ENCODE measurements around the gene CIC. TPM values are rescaled to one million over a fixed set of nuclear protein-coding genes. Genes with fewer than 3 reads are reported as not detected.
"Not testable (repeated sequence)": the region's sequence is repeated elsewhere in the genome, so short reads cannot be mapped to it uniquely, and the experiment has no call there.

CIC gene
- total RNA-seq, 1 donor from 2014 or later, result 61.2 TPM

DNA sequence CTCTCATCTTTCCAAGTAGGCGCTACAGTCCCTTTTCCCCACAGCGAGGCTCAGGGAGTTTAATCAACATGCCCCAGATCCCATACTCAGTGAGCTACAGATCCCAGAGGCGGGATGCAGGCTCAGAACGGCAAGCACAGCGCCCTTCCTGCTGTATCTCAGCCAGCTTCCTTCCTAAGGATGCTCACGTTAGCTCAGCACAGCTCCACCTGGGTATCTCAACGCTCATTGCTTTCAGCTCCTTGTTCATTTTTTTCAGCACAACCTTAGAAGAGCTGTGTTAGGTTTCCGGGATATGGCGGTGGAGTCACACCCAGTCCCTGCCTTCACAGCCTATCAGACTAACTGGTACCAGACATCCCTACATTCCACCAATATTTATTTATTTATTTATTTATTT, 53.3 kb downstream of the CIC start:
- intact Hi-C loops (cut with micrococcal nuclease), result loop anchor here (5.0 kb wide), 1 partner anchor 145 kb away; no protein-coding TSS in a partner anchor
- no peaks in the 10 kb centered on the region for H3K9me3 Mint-ChIP-seq

DNA sequence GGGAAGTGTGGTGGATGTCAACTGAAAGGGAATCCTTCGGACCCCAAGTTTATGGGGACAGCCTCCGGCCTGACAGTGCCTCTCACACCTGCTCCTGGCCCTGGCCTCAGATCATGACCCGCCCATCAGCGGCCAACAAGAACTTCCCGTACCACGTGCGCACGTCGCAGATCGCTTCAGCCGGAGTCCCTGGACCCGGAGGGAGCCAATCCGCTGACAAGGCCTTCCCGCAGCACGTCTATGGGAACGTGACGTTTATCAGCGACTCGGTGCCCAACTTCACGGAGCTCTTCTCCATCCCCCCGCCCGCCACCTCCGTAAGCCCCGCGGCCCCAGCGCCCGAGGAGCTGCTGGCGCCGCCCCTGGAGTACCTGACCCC, 54.4 kb downstream of the CIC start:
- H3K4me3 Mint-ChIP-seq, result peak overlapping the region; percentile 45
- H3K9me3 Mint-ChIP-seq, result no peaks in the 10 kb centered on the region
- intact Hi-C loops (cut with micrococcal nuclease), result loop anchor here (5.0 kb wide), 1 partner anchor 146 kb away; no protein-coding TSS in a partner anchor
- H3K27me3 Mint-ChIP-seq, result peaks cover 34% of the 10 kb centered on the region
- no peak for DNase-seq
- H3K27ac Mint-ChIP-seq, result no peak overlapping the region
- peaks cover 5% of the 10 kb centered on the region for H3K36me3 Mint-ChIP-seq (ENCODE audit: low read depth)
- peaks cover 16% of the 10 kb centered on the region for H3K4me1 Mint-ChIP-seq

More for the DNA sequence above, 53.3 kb downstream of the CIC start:
- no peak overlapping the region for H3K27ac Mint-ChIP-seq
- H3K36me3 Mint-ChIP-seq (ENCODE audit: low read depth), result peaks cover 5% of the 10 kb centered on the region
- peaks cover 18% of the 10 kb centered on the region for H3K4me1 Mint-ChIP-seq
- DNase-seq, result no peak
- H3K4me3 Mint-ChIP-seq, result no peak overlapping the region
- H3K27me3 Mint-ChIP-seq, result peaks cover 34% of the 10 kb centered on the region

DNA sequence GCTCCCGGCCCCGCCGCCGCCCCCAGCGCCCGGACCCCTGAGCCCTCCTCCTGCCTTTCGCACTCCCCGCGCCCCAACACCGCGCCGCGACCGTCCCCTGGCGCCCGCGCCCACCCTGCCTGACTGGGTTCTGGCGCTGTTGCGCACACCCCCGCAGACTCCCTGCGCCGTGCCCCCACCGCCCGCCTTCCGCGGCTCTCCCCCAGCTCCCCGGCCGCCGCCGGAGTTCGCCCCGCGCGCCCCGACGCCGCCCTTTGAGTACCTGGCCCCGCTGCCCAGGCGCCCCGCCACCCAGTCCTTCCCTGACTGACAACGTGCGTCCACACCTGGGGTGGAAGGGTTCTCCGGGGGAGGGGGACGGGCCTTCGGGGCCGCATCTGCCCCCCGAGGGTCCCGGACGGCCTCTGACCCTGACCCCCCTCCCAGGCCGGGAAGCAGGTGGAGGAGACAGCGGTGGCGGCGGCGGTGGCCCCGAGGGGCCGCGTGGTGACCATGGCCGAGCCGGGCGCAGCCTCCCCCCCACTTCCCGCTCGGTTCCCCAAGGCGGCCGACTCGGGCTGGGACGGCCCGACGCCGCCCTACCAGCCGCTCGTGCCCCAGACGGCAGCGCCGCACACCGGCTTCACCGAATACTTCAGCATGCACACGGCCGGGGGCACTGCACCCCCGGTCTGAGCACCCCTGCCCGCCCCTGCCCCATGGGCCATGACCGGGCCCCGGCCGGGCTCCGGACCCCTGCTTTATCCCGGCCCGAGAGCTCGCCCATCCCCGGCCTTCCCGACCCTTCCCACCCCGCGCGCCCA, 55.0 kb downstream of the CIC start:
- H3K4me3 Mint-ChIP-seq, result peak overlapping the region; percentile 93
- DNase-seq, result peak; percentile 75
- H3K27ac Mint-ChIP-seq, result no peak overlapping the region
- H3K4me1 Mint-ChIP-seq, result peaks cover 16% of the 10 kb centered on the region
- H3K27me3 Mint-ChIP-seq, result peaks cover 34% of the 10 kb centered on the region
- peaks cover 5% of the 10 kb centered on the region for H3K36me3 Mint-ChIP-seq (ENCODE audit: low read depth)
- no peaks in the 10 kb centered on the region for H3K9me3 Mint-ChIP-seq
- intact Hi-C loops (cut with micrococcal nuclease), result loop anchor here (2.0 to 5.0 kb wide), 3 partner anchors 39 to 147 kb away; no protein-coding TSS in a partner anchor

DNA sequence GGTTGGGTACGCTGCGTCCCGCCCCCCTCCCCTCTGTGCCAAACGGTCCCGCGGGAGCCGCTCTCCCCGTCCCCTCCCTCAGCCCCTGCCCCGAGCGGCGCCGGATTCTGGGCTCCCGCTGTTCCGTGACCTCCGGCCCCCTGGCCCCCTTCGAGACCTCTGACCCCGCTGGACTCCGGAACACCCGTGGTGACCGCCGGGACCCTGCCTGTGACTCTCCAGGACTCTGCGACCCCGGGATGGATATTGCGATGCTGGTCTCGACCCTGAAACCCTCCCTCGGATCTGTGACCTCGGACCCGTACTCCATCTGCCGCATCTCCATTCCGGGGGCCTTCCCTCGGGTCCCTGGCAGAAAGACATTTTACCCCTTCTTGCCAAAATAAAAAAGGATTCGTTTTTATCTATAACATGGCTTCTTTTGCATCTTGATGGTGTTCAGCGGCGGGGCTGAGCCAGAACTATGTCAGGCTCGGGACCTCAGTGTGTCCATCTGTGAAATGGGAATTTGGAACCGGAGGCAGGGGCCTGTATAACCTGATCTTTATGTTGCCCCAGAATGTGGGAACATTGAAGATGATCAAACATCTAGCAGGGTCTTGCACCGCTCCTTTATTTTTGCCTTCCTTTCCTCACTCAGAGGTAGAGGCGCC, 55.7 kb downstream of the CIC start:
- Mint-ChIP-seq H3K9me3 (no peaks in the 10 kb centered on the region), H3K4me1 (peaks cover 16% of the 10 kb centered on the region), H3K27ac (peak overlapping the region; percentile 87), H3K27me3 (peaks cover 34% of the 10 kb centered on the region), H3K36me3 (ENCODE audit: low read depth) (peaks cover 5% of the 10 kb centered on the region), H3K4me3 (peak overlapping the region; percentile 93)
- DNase-seq, result no peak
- intact Hi-C loops (cut with micrococcal nuclease), result loop anchor here (1.0 to 5.0 kb wide), 7 partner anchors 22 to 191 kb away; partner anchors contain the start of genes PAFAH1B3 and PRR19

DNA sequence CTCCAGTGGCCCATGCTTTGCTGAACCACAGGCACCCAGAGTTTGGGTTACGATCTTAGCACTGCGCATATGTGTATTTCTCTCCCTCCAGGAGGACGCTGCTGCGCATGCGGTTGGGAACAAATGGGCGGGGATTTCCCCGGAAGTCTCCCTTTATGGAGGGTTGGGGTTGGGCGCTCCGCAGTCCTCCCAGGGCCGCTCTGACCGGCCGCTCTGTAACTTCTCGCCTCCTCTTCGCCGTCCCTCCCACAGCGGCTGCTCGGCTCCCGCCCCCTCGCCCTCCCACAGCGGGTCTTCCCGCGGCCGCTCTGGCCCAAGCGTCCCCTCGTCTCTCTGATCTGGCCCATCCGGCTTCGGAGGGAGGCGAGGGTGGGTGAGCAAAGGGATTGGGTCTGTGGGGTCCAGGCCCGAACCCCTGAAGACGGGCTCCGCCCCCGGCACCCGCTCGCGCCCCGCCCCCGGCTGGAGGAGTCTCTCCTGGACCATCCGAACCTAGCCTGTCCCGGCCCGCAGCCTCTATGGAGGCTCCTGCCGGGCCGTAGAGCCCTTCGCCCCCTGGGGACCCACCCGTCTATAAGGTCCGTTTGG, 56.4 kb downstream of the CIC start, which contains the start of gene MEGF8:
TSS of gene MEGF8 (plus strand) at position 328 of the 588 bp plus-strand sequence. CDS start 609 bp downstream, outside the sequence.
- intact Hi-C loops (cut with micrococcal nuclease), result loop anchor here (1.0 to 2.0 kb wide), 6 partner anchors 23 to 192 kb away; partner anchors contain the start of genes PAFAH1B3 and PRR19
- H3K36me3 Mint-ChIP-seq (ENCODE audit: low read depth), result peaks cover 5% of the 10 kb centered on the region
- peaks cover 16% of the 10 kb centered on the region for H3K4me1 Mint-ChIP-seq
- H3K27me3 Mint-ChIP-seq, result peaks cover 29% of the 10 kb centered on the region
- peak within 1 kb of the TSS; percentile 87 for H3K27ac Mint-ChIP-seq
- H3K9me3 Mint-ChIP-seq, result no peaks in the 10 kb centered on the region
- H3K4me3 Mint-ChIP-seq, result peak within 1 kb of the TSS; percentile 93
- DNase-seq, result peak; percentile 100

DNA sequence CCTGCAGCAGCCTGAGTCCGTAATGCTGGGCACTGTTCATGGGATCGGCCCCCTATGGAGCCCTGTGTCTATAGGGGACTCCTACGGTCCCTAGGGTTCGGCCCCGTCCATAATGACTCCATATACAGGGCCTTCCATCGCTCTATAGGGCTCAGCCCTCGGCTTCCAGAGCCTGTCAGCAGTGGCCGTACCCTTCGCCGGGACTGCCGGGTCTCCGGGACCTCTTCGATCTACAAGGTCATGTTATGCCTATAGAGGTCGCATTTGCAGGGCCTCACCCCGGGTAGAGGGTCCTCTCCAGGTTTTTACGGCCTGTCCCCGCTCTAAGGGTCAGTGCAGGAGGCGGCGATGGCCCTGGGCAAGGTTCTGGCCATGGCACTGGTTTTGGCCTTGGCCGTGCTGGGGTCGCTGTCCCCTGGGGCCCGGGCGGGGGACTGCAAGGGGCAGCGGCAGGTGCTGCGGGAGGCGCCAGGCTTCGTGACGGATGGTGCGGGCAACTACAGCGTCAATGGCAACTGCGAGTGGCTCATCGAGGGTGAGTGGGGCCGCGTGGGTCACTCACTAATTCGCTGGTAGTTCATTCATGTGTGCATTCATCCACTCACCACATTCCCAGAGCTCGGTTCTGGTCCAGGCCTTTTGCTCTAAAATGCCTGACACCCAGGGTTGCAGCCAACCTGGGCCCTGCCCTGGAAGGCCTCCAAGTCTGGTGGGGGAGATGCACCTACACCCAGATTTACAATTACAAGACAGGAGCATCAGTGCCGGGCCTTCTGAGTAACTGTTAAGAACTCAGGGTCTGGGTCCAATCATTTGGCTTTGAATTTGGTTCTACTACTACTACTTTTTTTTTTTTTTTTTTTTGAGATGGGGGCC, 57.1 kb downstream of the CIC start:
- Mint-ChIP-seq H3K4me3 (peak overlapping the region; percentile 93), H3K4me1 (peaks cover 16% of the 10 kb centered on the region), H3K27me3 (peaks cover 24% of the 10 kb centered on the region), H3K9me3 (no peaks in the 10 kb centered on the region), H3K36me3 (ENCODE audit: low read depth) (peaks cover 5% of the 10 kb centered on the region), H3K27ac (peak overlapping the region; percentile 87)
- DNase-seq, result peak; percentile 80
- intact Hi-C loops (cut with micrococcal nuclease), result loop anchor here (1.0 to 2.0 kb wide), 6 partner anchors 24 to 193 kb away; partner anchors contain the start of genes PAFAH1B3 and PRR19

DNA sequence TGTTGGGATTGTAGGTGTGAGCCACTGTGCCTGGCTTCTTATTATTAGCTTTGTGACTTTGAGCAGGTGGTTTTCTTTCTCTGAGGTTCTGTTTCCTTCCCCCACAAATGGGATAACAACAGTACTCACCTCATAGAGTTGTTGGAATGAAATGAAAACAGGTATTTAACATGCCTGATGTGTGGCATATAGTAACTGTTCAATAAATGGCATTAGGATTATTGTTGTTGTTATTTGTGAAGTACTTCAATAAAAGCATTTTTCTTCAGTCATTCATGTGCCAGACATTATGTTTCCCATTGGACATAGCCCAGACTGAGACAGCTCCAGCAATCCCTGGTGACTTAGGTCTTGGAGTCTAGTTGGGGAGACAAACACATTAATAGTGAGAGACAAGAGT, 57.9 kb downstream of the CIC start:
- DNase-seq, result no peak
- H3K27ac Mint-ChIP-seq, result no peak overlapping the region
- no peaks in the 10 kb centered on the region for H3K9me3 Mint-ChIP-seq
- peaks cover 5% of the 10 kb centered on the region for H3K36me3 Mint-ChIP-seq (ENCODE audit: low read depth)
- peak overlapping the region; percentile 93 for H3K4me3 Mint-ChIP-seq
- H3K4me1 Mint-ChIP-seq, result peaks cover 16% of the 10 kb centered on the region
- intact Hi-C loops (cut with micrococcal nuclease), result no loop called here
- peaks cover 20% of the 10 kb centered on the region for H3K27me3 Mint-ChIP-seq

DNA sequence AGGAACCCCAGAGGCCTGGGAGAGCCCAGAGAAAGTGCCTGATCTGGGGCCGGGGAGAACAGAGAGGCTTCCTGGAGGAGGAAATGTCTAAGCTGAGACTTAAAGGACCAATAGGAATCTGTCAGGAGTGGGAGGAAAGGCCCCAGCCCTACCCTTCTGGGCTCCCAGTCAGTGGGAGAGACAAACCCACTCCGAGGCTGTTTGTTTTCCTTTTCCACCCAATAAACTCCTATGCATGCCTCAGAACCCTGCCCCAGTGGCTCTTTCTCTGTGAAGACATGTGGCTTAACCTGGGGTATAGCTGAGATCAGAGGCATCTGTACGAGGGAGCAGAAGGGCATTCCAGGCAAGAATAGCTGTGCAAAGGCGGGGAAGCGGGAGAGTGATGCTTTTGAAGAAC, 58.3 kb downstream of the CIC start:
- Mint-ChIP-seq H3K4me1 (peaks cover 16% of the 10 kb centered on the region), H3K27me3 (peaks cover 16% of the 10 kb centered on the region), H3K9me3 (no peaks in the 10 kb centered on the region), H3K4me3 (no peak overlapping the region), H3K36me3 (ENCODE audit: low read depth) (peaks cover 5% of the 10 kb centered on the region), H3K27ac (no peak overlapping the region)
- intact Hi-C loops (cut with micrococcal nuclease), result no loop called here
- no peak for DNase-seq

DNA sequence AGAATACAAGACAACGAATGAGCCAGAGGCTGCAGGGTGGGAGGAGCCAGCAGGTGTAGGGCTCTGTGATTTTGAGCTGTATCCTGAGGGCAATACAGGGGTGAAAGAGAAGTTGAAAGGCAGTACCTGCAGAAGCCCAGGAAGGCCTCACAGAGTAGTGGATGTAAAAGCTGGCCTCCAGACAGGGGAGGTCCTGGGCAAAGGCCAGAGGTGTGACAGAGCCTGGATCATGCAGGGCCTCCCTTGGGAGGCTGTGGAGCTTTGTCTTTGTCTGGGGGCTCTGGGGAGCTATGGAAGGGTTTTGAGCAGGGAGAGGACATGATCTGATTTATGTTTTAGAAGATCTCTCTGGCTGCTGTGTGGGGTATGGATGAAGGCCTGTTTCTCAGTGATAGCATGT, 59.1 kb downstream of the CIC start:
- Mint-ChIP-seq H3K4me3 (no peak overlapping the region), H3K27ac (no peak overlapping the region), H3K4me1 (peaks cover 16% of the 10 kb centered on the region), H3K36me3 (ENCODE audit: low read depth) (peaks cover 5% of the 10 kb centered on the region), H3K27me3 (peaks cover 11% of the 10 kb centered on the region), H3K9me3 (no peaks in the 10 kb centered on the region)
- intact Hi-C loops (cut with micrococcal nuclease), result no loop called here
- no peak for DNase-seq

DNA sequence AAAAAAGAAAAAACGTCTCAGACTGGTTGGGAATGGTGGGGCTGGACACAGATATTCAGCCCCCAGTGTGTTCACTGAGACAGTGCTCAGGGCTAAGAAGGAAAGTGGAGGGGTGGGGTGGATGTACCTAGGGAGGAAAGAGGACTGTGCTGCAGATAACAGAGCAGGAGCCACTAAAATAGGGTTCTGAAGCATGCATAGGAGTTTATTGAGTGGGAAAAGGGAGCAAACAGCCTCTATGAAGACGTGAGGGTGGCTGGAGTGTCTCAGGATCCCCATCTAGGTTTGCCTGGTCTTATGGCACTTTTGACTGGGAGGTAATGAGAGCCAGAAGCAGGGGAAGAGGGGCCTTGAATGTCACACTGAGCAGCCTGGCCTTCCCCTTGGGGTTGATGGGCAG, 59.8 kb downstream of the CIC start:
- intact Hi-C loops (cut with micrococcal nuclease), result no loop called here
- Mint-ChIP-seq H3K4me1 (peaks cover 16% of the 10 kb centered on the region), H3K27ac (no peak overlapping the region), H3K36me3 (ENCODE audit: low read depth) (peaks cover 5% of the 10 kb centered on the region), H3K27me3 (peaks cover 6% of the 10 kb centered on the region), H3K9me3 (no peaks in the 10 kb centered on the region), H3K4me3 (no peak overlapping the region)
- DNase-seq, result no peak

DNA sequence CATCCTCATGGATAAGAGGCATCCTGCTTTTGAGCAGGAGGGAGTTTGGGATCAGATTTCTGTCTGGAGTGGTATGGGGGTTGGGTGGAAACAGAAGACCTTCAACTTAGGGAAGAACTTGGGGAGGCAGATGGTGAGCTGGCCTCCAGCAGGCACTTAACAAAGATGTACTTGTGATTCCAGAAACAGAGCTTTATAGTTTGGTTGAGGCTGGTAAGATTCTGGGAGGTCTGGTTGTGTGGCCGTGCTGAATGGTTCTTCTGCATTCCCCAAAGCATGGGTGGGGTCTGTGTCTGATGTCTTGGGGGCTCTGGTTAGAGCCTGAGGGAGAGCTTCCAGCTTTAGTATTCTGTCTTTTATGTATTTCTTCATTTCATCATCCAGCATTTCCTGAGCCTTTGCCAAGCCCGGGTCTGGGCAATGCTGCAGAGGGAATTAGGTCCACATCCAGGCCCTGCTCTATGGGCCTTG, 61.2 kb downstream of the CIC start:
- peaks cover under 1% of the 10 kb centered on the region for H3K36me3 Mint-ChIP-seq (ENCODE audit: low read depth)
- intact Hi-C loops (cut with micrococcal nuclease), result no loop called here
- H3K27me3 Mint-ChIP-seq, result peaks cover under 1% of the 10 kb centered on the region
- no peak overlapping the region for H3K27ac Mint-ChIP-seq
- no peaks in the 10 kb centered on the region for H3K9me3 Mint-ChIP-seq
- DNase-seq, result no peak
- H3K4me3 Mint-ChIP-seq, result no peak overlapping the region
- H3K4me1 Mint-ChIP-seq, result peaks cover 11% of the 10 kb centered on the region

DNA sequence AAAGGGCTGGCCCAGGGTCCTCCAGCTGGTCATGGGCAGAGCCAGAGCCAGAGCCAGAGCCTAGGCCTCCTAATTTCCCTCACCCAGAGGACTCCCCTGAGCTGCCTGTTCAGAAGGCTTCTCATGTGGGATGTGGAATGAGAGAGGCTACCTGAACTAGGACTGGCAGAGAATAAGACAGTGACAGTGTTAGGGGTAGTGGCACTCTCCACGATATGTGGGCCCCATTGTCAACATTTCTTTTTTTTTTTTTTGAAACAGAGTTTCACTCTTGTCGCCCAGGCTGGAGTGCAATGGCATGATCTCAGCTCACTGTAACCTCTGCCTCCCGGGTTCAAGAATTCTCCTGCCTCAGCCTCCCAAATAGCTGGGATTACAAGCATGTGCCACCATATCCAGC, 62.3 kb downstream of the CIC start:
- DNase-seq; H3K36me3 Mint-ChIP-seq (ENCODE audit: low read depth); H3K27ac Mint-ChIP-seq; intact Hi-C loops (cut with micrococcal nuclease); H3K4me3 Mint-ChIP-seq; H3K27me3 Mint-ChIP-seq; H3K4me1 Mint-ChIP-seq; H3K9me3 Mint-ChIP-seq: not testable (repeated sequence)

DNA sequence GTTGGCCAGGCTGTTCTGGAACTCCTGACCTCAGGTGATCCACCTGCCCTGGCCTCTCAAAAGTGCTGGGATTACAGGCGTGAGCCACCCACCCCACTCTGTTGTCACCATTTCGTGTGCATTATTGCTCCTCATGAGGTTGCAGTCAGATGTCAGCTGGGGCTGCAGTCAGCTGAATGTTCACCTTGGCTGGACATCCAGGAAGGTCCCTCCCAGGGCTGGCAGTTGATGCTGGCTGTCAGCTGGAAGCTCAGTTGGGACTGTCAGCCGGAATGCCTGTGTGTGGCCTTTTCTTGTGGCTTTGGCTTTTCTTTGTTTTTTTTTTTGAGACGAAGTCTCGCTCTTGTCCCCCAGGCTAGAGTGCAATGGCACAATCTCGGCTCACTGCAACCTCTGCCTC, 63.0 kb downstream of the CIC start:
- Mint-ChIP-seq H3K4me1 (peaks cover 2% of the 10 kb centered on the region), H3K36me3 (ENCODE audit: low read depth) (no peaks in the 10 kb centered on the region), H3K4me3 (no peak overlapping the region), H3K27ac (no peak overlapping the region), H3K27me3 (no peaks in the 10 kb centered on the region), H3K9me3 (no peaks in the 10 kb centered on the region)
- no peak for DNase-seq
- intact Hi-C loops (cut with micrococcal nuclease), result no loop called here

Measured in activated CD4-positive, alpha-beta T cell treated with anti-CD3 and anti-CD28 coated beads, Interleukin-2, amount 10 ng/mL, durations not matched to agents 24 days and 14 days (primary cell).